A172 (cell line): Measurements from ENCODE around the gene SLC49A3. TPM values are rescaled to one million over a fixed set of nuclear protein-coding genes. Genes with fewer than 3 reads are reported as not detected.

Experiments used
- DNase-seq: peaks from one replicate; pipeline ENCODE4 v3.0.0-alpha.2; 2015; ENCODE audit warnings: low spot score
- total RNA-seq: library from RNA; depleted of rRNA; stranded (reverse); fragments of >200 nt; shearing (Covaris generic); gene quantifications from 2 replicates; pipeline ENCODE4 v1.2.3, GENCODE V29; 2014

SLC49A3 gene
- total RNA-seq, 1 experiment from 2014 or later, result 0.81 TPM

DNA sequence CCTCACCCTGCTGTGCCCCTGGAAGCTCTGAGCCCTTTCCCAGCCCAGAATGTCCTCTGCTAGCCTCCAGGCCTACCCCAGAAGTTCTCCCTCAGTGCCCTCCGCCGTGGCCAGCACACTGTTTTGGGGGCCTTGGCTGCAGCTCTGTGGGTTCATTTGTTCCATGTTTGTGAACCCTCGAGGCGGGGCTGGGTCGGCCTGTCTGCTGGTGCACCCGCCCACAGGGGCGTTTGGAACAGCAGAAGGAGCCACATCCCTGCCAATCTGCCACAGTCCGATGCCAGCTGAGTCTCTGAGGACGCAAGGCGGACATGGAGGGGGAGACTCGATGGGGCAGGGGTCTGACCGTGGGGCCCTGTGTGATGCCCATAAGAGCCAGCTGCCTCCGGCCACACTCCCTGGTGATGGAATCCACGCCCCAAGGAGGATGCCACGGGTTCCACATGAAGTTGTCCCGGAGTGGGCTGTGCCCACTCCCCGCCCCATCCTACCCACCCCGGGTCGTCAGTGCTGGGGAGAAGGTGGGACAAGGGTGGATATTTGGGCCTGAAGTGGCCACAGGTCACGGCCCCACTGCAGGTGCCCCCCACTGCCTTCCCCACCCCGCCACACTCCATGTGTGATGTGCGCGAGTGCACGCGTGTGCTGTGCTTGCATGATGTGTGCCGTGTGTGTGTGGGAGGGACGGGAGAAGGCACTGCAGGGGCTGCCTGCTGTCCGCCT lies 22.0 kb downstream of the SLC49A3 start:
- no peak for DNase-seq

DNA sequence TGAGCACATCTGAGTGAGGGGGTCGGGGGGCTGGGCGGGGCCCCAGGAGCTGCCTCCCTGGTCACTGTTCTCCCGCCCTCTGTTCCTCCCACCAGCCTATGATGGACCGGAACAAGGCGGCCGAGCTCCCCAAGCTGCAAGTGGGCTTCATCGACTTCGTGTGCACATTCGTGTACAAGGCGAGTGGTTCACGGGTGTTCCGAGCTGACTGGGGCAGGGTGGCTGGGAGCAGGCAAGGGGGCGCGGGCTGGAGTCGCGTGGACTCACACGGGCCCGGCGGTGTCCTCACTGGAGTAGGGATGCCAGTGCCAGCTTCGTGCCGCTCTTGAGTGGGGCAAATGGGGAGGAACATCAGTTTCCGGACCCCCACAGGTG lies 22.5 kb downstream of the SLC49A3 start:
- no peak for DNase-seq

GRCh38 chr4:665751-666435 lies 23.1 kb downstream of the SLC49A3 start:
- DNase-seq, result no peak

GRCh38 chr4:665381-665750 lies 23.6 kb downstream of the SLC49A3 start:
- no peak for DNase-seq

GRCh38 chr4:664713-665231 lies 24.2 kb downstream of the SLC49A3 start:
- no peak for DNase-seq

DNA sequence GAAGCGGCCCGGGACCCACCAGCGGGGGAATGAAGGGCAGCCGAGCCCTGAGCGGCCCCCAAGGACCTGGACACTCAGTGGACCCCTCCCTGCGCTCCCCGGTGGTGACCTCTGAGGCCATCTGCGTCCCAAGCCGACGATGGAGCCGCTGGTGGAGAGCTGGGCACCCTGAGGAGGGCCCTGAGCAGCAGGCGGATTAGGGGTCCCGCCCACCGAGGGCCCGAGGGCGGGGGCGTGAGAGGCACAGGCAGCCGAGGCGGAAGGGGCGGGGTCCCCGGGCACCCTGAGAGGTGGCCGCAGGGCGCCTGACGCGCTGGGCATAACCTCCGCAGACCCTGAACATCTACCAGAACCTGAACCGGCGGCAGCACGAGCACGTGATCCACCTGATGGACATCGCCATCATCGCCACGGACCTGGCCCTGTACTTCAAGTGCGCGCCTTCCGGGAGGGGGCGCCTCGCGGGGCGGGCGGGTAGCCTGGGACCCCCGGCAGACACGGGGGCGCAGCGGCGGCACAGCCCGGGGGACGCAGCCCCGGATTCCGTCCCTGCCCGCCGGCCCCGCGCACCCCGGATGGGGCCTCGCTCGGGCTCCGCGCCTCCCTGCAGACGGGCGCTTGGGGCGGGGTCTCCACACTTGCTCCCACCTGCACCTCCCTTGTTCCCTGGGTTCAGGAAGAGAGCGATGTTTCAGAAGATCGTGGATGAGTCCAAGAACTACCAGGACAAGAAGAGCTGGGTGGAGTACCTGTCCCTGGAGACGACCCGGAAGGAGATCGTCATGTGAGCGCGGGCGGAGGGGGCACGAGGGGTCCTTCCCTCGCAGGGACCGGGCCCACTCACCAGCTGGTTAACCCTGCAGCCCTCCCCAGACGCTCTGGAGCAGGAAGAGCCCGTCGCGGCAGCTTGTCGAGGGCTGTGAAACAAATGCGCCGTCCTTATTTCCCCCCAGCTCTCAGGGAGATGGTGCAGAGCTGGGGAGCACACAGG lies 25.2 kb downstream of the SLC49A3 start:
- DNase-seq, result no peak

DNA sequence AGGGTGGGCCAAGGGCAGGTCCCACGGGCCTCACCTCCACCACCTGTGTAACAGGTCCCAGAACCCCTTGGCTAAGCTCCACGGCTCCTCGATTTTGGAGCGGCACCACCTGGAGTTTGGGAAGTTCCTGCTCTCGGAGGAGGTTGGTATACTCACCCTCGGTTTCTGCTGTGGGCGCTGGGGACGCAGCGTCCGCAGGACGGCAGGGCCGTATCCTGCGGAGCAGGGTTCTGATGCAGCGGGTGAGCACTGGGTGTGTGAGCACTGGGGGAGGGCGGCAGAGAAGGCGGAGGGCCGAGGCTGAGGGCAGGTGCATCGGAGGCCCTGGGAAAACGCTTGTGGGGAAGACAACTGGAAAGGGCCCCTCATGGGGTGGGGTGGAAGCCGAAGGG lies 25.9 kb downstream of the SLC49A3 start:
- no peak for DNase-seq

GRCh38 chr4:661881-662761 lies 26.8 kb downstream of the SLC49A3 start:
- DNase-seq, result no peak

GRCh38 chr4:661231-661630 lies 27.7 kb downstream of the SLC49A3 start:
- no peak for DNase-seq

DNA sequence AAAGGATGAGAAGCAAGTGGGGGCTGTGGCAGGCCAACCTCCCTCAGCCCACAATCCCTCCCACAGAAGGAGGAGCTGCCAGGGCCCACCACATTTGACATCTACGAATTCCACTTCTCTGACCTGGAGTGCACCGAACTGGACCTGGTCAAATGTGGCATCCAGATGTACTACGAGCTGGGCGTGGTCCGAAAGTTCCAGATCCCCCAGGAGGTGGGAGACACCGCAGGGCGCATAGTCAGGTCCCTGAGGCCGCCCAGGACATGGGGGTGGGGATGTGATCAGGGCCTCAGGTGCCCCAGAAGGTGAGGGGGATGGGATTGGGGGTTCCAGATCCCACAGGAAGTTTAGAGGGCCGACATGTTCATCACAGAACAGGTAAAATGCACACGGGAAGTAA lies 28.6 kb downstream of the SLC49A3 start:
- no peak for DNase-seq

GRCh38 chr4:659851-660250 lies 29.1 kb downstream of the SLC49A3 start:
- no peak for DNase-seq

DNA sequence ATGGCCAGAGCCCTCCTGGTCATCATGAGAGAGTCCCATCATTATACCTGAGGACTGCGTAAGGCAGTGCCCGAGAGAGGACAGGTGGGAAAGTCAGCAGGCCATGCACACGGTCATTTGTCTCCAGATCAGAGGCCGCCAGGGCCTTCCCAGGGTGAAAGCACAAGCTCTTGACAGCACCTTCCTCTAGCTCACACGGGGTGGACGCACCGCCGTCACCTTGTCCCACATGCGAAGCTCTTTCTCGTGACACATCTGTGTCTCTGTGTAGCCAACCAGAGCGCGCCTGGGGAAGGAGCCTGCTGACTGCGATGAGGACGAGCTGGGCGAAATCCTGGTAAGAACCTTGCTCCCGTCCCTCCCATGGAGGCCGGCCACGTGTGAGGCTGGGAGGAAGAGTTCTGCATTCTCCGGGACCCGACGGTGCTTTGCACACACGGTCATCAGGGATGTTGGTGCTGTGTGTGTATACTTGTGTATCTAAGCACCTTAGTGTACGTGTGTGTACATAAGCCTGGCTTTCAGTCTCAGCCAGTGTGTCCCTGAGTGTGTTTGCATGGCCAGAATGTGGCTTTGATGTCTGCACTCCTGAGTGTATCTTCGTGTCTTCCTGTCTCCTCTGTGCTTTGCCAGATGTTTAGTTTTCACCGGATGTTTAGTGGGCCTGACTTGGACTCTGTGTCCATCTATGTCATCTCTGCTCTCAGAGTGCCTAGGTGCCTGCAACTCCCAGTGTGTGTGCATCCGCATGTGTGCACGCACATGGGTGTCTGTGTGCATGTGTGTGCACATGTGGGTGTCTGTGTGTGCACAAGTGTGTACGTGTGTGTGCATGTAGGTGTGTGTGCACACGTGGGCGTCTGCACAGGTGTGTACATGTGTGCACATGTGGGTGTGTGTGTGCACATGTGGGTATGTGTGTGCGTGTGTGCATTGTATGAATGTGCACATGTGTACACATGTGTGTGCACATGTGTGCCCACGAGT lies 30.0 kb downstream of the SLC49A3 start:
- no peak for DNase-seq

DNA sequence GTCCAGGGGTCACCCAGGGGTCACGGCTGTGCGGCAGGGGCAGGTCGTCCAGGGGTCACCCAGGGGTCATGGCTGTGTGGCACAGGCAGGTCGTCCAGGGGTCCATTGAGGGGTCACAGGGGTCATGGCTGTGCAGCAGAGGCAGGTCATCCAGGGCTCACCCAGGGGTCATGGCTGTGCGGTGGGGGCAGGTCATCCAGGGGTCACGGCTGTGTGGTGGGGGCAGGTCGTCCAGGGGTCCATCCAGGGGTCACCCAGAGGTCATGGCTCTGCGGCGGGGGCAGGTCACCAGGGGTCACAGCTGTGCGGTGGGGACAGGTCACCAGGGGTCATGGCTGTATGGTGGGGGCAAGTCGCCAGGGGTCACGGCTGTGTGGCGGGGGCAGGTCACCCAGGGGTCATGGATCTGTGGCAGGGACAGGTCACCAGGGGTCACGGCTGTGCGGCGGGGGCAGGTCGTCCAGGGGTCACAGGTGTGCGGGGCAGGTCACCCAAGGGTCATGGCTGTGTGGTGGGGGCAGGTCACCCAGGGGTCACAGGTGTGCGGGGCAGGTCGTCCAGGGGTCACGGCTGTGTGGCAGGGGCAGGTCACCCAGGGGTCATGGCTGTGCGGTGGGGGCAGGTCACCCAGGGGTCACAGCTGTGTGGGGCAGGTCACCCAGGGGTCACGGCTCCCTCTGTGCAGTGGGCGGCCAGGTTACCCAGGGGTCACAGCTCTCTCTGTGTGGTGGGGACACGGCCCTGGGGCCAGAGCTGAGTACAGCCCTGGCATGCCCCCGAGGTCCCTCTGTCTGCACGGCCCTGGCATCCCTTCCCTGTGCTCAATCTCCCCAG lies 30.9 kb downstream of the SLC49A3 start:
- DNase-seq, result no peak

- DNase-seq, result no peak
Observed at GRCh38 chr4:657338-657833, 31.6 kb downstream of the SLC49A3 start.

GRCh38 chr4:656436-657337 lies 32.3 kb downstream of the SLC49A3 start:
- no peak for DNase-seq

- DNase-seq, result no peak
Observed at GRCh38 chr4:655464-656151, 33.3 kb downstream of the SLC49A3 start.

- DNase-seq, result no peak
Observed at GRCh38 chr4:654871-655463, 34.0 kb downstream of the SLC49A3 start.
